Right kidney (tissue), 1 donor: ENCODE measurements around the gene STIM2.

ENCODE experiments used
- DNase-seq: peaks from one replicate; pipeline ENCODE4 v3.0.0-alpha.2; 2016

The STIM2 gene

DNA sequence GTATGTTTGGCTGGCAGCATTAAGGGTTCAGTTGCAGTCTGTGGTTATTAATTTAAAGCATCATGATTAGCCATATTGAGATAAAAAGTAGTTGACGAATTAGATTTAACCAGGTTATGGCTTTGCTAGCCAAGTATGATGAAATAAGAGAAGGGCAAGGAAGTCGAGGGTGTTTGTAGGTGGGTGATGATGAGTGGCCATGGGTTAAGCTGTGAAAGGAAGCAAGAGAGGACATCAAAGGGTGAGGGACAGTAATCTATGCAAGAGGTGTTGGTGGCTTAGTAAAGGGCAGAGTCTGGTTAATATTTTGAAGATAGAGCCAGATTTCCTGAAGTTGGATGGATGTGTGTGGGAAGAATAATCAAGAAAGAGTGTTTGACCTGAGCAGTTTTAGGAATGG lies 44.5 kb downstream of the STIM2 start:
- DNase-seq: no peak

DNA sequence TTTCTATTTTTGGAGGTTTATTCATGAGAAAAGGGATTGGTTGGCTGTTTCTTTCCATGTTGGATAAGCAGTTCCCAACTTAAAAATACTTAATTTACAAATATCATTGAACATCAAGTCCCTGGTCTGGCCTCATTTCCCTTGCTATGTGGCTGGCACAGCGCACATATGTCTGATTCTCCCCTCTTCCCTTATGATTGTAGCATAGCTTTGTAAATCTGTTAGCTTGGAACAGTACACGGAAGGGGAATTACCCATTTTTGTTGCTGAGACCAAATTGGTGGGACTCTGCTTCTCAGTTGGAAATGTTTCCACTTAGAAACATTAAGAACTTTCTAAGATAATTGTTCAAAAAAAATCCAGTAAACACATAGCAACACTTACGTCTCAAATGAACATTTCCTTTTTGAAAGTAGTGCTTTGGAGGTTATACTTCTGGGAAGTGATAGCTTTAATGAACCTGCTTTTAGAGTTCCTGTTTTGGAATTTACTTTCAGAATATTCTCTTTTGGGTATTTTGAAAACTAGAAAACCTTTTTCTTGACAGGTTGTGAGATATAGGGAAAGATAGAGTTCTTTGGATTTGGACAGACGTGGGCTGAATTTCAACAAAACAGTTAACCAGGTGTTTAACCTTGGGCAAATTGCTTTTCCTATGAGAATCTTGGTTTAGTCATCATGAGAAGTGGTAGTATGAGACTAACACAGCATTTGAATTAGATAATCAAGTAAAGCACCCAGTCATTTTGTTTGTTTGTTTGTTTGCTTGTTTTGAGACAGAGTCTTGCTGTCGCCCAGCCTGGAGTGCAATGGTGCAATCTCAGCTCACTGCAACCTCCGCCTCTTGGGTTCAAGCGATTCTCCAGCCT lies 47.3 kb downstream of the STIM2 start:
- DNase-seq: no peak

DNA sequence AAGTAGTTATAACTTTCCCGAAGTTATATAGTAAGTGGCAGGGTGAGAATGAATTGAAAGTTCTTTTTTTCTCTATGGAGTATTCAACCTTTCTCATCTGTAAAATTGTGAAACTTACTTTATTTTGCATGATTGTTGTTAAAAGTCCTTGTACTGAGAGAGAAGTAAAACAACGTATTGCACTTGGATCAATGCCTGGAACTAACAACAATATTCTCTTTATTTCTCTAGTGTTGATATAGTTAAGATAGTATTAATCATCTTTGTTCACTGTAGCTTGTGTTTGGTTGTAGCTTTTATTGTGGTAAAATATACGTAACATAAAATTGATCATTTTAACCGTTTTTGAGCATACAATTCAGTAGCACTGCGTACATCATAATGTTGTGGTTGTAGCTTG lies 48.7 kb downstream of the STIM2 start:
- no peak for DNase-seq

DNA sequence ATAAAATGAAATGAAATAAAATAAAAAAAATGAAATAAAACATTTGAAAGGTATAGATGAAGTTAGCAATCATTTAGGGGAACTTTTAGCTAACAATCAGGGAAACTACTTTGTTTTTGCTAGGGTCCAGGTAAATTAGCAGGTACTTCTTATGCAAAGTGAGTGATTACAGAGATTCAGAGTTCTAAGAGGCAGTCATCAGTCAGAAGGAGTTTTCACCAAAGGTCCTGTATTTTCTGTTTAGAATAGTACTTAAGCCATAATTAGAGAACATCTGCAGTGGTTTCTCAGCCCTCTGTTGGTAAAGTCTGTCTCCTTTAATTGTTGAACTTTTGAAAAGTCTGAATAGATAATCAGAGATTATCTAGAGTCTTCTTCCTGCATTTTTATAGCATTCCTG lies 50.6 kb downstream of the STIM2 start:
- no peak for DNase-seq

DNA sequence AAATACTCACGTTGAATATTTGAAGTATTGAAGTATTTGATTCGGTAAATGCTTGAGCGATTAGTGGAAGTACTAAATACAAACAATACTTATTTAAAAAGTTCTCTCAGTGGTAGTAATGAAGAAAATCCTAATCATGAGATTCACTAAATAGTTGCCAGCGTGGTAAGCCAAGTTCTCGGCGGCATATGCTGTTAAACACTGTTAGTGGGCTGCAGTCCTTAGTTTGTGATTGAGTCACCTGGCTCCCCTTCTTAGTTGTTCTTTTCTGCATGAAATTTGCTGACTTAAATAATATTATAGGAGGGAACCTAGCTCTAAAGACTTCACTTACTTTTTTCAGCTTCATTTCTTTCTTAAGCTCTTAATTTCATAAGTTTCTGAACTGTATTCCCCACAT lies 51.4 kb downstream of the STIM2 start:
- DNase-seq: no peak

DNA sequence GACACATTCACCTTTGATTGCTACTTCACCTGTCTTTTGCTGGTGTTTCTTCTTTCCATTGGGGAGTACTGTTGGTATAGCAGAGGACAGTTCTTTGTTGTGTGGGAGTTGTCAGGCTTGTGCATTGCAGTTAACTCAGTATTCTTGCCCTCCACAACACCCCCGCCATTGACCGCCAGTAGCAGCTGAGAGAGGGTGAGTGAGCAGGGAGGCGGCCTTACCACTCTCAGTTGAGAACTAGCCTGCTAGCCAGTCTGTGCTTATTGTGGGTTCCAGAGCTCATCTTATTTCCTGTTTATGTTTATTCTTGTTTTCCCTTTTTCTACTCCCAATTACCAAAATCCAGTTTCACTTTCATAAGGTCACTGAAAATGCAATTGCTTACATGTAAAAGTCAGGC lies 52.2 kb downstream of the STIM2 start:
- no peak for DNase-seq

DNA sequence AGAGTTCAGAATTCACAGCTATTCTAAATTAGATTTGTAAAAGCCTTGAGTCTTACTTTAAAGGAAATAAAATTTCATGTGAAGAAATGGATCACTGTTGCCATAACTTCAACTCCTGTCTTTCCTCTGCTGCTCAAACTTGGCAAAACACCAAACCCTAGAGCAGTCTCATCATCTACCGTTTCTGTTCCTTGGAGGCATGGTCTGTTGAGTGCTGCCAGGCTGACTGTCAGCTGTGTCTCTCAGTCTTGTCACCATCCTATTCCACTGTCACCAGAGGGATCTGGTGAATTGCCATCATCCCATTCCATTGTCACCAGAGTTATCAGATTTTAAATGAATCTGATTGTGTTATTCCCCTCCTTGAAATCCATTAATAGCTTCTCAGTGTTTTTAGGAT lies 55.6 kb downstream of the STIM2 start:
- no peak for DNase-seq

DNA sequence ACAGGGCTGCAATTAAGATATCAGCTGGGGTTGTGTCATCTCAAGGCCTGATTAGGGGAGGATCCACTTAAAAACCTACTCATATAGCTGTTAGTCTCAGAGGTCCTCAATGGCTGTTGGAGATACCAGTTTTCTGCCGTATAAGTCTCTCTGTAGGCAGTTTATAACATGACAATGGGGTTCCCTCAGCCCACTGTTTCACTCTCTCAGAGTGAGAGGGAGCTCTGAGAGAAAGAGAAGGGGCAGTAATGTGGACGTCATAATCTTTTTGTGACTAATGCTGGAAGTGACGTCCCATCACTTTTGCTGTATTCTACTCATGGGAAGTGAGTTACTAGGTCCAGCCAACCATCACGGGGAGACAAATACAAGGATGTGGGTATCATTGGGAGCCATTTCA lies 70.3 kb downstream of the STIM2 start:
- no peak for DNase-seq

DNA sequence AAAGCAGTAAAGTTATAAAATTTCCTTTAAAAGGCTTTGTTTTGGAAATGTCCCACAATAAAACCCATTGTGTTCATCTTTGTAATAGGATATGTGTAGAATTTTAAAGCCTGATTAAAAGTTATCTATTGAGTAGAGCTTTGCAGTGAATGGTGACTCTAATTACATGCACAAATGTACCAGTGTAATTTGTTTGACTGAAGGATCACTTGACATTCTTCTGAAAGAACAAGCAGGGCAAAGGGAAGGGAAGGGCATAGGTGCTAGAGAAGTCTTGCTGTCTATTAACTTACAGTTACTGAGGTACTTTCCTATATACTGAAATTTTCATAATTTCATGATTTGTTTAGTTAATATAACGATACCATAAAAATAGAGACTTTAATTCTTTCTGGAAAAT lies 70.8 kb downstream of the STIM2 start:
- no peak for DNase-seq

DNA sequence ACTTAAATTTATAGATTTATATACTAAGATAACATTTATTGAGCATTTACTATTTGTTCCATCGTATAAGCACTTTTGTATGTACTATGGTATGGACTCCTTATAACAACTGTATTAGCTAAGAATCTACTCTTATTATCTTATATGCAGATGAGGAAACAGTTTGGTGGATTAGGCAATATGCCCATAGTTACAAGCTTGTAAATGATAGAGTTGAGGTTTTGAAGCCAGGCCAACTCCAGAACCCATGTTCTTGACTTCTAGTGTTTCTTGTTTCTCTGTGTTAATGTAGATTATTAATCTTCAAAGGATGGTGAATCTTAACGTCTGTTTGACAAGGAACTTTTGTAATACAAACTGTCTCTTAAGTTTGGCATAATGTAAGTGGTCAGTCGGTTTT lies 71.3 kb downstream of the STIM2 start:
- no peak for DNase-seq

DNA sequence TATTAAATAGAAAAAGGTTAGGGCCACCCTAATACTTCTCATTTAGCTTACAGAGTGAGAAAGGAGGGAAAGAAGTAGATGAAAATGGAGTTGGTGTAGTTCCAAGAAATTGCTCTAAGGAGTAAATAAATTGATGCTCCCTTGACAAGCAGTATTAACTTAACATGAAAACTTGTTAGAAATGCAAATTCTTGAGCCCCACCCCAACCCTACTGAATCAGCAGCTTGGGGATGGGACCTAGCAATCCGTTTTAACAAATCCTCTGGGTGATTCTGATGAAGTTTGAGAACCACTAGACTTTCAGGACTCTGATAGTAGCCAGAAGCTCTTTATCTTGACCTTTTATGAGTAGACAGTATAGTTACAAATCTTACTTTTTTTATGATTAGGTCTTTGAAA lies 74.8 kb downstream of the STIM2 start:
- no peak for DNase-seq

DNA sequence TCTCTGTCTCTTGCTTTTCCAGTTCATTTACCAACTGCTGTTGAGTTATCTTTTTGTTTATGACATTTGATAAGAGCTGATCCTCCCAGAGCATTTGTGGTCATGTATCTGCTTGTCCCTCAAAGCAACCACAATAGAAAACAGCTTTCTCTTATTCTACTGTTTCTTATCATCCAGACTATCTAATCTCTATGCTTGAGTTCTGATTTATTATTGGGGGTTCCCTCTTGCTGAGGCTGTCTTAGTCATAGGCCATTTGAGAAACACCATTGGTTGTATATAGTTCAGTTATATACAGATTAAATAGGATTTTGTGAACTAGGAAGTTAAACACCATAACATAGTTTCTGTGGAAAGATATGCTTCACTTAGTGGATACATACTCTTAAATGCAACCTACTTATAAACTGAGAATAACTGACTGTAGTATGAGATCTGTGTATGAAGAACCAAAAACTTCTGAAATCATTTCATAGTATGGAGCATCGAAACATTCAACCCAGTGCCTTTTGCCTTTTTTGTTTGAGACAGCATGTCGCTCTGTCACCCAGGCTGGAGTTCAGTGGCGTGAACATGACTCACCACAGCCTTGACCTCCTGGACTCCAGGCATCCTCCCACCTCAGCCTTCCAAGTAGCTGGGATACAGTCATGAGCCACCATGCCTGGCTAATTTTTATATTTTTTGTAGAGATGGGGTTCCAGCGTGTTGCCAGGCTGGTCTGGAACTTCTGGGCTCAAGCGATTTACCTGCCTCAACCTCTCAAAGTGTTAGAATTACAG lies 75.8 kb downstream of the STIM2 start:
- no peak for DNase-seq

DNA sequence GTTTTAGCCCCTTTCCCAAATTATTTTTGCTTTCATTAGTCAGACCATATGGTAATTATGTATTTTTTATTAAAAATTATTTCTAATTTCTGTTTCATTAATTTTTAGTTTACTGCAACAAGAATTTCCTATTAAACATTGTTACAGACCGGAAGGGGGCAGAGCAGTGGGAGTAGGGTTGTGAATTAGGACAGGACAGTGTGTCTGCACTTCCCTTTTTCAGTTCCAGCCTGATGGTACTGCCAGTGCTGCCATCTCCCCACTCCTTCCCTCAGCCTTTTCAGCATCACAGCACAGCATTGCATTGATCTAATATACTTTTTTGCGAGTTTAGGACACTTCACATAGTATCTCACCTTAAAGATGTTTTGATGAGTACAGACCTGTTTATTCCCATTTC lies 76.5 kb downstream of the STIM2 start:
- DNase-seq: no peak

DNA sequence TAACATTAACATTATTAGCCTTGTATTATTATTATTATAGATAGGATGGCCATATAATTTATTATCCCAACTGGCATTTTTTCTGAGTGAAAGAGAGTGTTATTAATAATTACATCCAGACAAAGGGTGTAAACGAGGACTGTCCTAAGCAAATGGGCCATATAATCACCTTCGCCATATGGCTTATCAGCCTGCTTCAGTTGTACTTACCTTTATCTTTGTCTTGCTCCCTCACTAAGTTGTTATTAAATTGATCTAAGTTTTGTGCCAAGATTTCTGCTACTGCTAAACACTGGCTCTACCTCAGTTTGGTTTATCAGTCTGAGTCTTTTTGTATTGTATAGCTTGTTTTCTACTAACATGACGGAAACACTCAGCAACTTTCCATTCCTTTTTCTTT lies 76.9 kb downstream of the STIM2 start:
- DNase-seq: no peak

DNA sequence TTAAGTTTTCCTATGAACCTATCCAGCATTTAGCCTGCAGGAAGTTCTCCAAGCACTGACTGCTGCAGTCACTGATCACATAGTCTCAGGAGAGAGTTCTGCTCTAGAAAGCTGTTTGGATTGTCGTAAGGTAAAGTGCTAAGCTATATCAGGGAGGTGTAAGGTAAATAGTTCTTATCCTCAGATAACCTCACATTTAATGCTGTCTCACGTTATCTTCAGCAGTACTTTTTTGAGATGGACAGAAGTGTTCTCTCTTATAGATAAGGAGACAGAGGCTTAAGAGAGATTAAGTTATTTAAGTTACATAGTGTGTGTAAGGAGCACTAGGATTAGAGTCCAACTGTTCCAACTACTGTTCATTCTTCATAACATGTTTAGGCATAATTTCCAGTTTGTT lies 77.9 kb downstream of the STIM2 start:
- DNase-seq: no peak

DNA sequence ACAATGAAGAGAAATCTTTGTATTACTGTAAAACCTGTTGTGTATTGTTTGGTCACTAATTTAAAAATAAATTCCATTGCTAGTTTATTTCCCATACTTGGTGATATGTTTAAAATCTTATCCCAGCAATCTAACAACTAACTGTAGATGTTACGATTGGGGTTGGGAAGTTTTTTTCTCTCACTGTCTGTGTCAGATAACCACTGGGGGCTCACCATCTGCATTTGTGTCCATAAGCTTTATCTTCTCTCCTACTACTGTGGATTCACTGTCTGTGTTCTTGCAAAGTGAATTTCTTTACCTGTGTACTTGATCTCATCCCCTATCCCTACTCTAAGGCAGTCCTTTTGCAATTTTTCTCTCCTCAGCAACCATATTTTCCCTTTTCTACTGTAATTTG lies 81.3 kb downstream of the STIM2 start:
- no peak for DNase-seq

DNA sequence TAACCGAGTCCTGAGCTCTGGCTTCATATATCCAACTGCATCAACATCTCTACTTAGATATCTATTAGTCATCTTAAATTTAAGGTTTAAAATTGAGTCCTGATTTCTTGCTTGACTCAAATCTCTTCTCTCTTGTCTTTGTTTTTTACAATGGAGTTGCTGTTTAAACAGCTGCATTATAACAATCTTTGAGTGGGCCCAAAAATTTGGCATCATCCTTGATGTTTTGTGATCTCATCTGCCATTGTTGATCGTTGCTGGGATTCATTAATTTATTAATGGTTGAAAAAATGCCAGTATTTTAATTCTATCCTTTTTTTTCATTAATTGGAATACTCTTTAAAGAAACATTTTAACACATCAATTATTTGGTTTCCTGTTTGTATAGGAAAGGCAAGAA lies 82.2 kb downstream of the STIM2 start:
- DNase-seq: no peak

DNA sequence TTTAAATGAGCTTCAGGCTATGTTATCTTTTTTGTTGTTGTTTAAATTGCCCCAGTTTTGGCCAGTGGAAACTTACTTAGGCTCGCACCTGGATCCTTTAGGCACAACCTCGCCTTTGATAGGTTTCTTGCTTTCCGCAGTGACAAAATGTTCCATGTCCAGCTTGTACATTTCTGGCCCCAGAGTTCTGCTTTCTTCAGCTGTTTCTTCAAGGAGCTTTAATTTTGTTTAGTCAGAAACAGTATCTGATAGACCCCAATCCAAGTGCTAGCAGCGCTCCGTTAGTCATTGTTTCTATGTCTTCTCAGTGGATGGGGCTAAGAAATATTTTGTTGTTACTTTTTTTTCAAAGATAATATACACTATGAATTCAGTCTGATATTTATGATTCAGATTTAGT lies 82.8 kb downstream of the STIM2 start:
- DNase-seq: no peak

DNA sequence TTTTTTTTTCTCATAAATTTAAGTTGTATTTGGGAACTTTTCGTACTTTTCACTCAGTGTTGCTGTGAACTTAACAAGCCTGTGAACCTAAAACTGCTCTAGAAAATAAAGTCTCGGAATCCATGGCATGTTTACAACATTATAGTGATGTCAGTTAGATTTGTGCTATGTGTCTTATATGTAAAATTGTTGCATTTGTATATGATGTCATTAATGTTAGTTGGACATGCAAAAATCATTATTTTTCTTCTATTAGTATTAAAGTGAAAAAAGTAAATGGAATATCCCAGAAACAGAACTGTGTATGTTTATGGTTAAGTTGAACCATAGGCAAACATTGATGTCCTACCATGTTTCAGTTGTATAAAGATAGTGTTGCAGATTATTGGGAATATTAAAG lies 85.2 kb downstream of the STIM2 start:
- no peak for DNase-seq

DNA sequence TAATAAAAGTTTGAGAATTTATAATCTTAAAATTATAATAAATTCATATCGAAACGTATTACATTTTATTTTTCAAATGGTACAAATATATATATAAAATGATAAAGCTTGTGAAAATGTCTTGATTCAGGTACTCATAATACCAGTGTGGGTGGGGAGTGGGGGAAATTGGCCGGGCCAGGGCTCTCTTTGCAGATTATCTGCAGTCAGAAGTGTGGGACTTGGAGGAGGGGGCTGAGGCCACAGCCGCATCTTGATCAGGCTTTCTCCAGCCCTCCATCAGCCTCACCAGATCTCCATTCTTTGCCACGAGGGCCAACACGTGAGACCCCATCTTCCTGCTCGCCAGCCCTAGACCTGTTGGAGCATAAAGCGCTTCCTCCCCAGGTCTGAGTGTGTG lies 86.7 kb downstream of the STIM2 start:
- DNase-seq: no peak

DNA sequence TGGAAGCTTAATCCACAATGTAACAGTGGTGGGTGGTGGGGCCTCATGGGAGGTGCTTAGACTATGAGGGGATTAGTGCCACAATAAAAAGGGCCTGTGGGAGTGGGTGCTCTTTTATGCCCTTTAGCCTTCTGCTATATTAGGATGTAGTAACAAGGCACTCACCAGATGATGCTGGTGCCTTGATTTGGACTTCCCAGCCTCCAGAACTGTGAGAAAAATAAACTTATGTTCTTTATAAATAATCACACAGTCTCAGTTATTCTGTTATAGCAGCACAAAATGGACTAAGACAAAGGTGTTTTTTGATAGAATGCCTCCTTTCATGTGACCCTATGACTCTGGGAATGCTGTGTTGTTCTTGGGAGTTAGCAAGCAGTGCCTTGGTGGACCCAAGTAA lies 89.8 kb downstream of the STIM2 start:
- no peak for DNase-seq

DNA sequence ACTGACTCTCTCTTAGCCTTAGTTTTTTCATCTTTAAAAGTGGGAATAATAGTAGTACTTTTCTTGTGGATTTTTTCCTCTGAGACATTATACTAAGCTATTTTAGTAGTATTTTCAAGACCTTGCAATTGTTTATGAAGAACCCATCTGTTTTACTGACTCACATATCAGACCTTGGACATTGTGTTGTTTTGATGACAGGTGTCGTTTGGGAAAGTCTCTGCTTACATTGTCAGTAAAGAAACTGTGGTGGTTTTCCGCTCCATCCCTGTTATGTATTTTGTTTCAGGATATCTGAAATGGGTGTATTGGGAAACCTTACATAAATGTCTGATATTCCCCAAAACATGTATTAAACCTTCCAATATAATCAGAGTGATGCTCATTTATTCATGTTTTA lies 92.2 kb downstream of the STIM2 start:
- DNase-seq: no peak

DNA sequence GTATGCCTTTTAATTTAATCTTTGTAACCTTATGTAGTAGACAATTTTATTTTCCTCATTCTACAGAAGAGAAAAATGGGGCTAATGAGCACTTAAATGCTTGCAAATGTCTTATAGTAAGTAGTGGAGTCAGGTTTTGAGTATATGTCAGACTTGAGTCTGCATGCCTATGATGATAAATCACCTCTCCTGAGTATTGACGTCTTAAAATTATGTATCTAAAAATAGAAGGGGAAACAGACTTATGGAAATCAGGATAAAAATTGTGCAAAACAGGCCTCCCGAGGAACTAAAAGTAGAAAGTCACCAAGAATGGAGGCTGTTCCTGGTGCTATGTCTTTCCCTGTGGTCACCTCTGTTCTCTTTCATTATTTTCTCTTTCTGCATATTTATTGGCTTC lies 92.7 kb downstream of the STIM2 start:
- DNase-seq: no peak

DNA sequence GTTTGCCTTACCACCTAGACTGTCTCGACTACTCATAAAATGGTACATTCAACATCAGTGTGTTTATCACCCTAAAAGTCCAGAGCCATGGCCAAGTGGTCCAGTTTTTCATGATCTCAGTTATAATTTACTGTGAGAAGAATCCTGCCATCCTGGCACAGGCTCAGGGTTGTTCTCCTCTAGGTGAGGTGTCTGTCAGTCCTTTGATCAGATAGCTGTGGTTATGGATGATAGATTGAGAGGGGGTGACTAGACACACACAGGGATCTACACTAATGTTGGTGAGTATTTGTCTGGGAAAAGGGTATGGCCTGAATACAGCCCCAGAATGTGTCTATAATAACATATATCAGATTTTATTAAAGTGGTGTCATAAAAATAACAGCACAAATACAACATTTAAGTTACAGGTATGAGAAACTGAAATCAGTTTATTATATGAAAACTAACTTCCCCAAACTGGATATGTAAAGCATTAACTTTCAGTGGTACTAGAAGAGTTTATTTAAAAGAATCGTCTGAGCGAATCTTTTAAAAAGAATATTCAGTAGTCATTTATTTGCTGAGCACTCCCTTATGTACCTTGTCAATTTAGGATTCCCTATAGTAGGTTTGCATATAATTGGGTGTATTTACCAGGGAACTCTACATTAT lies 93.3 kb downstream of the STIM2 start:
- no peak for DNase-seq
